Left cardiac atrium (tissue), 4 donors: ENCODE results near the gene PLEKHB1. TPM values are rescaled to one million over a fixed set of nuclear protein-coding genes. Genes with fewer than 3 reads are reported as not detected.

ENCODE experiments used
- ATAC-seq, 2 donors: fragments of 200-7000 bp; cut with Tn5 transposase; one replicate each; pipeline ENCODE4 v1.9.1; 2020; ENCODE audit warnings: mild to moderate bottlenecking in 2 of 2, moderate library complexity in 2 of 2
- DNase-seq: peaks from one replicate; pipeline ENCODE4 v3.0.0-alpha.2; 2020
- intact Hi-C, 2 donors: fragments of 100-400 bp; cut with DNase I; formaldehyde crosslinking; loops; one replicate each; pipeline versions ENCODE4 v1.14.1 to v1.15.1; 2022 to 2023
- total RNA-seq, 2 donors: library from RNA; stranded (reverse); fragmentation: NEBNext Ultra II Directional; extraction: Animal tissue kit (Norgen Biotek cat#: 25700); gene quantifications; one replicate each; pipeline ENCODE4 v1.2.1, GENCODE V29; 2021
- donor health status: DM: no; HTN: yes; CAD: no.
- donor health status: DM: no; HTN: yes; CAD: no; lungs with severe emphysema.
- donor health status: DM: yes; HTN: yes; CAD: no.
- donor health status: Dilated cardiomyopathy.

The PLEKHB1 gene
- total RNA-seq, 2 donors from 2014 or later = 9.9 to 11.2 TPM

DNA sequence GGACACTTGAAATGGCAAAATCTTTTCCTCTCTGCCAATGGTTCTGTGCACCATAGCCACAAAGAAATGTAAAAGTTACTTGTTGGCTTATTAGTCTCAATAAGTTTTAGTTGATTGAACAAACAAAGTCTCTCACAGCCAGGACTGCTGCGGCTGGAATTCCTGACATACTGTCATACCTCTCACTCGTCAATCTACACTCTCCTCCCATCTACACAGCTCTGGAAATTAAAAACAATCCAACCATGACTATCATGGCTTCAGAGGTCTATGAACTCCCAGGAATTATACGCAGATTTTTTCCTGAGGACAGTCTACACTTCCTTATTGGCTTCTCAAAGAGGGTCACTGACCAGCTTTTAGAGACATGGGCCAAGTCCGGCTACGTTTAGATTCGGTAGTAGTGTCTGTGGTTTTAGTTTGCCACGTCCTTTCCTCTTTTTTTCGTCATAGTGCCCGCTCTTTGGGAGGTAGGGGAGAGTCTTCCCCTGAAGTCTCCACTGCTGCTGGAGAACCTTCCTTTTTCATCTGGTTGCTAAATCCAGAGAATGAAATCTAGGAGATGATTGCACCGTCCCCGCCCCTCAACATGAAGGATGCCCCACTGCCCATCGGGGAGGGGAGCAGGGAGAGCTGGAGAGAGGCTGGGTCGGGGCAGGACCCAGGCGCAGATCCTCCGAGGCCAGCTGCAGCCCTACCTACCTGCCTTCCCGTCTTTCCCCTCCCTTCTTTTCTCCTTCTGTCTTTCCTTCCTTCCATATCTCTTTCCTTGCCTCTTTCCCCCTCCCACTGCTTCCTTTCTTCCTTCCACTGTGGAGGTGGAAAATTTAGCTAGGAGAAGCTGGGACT lies 1.0 kb upstream of the PLEKHB1 start:
- DNase-seq (no peak), ATAC-seq (no peak)
- intact Hi-C loops = no loop called here

DNA sequence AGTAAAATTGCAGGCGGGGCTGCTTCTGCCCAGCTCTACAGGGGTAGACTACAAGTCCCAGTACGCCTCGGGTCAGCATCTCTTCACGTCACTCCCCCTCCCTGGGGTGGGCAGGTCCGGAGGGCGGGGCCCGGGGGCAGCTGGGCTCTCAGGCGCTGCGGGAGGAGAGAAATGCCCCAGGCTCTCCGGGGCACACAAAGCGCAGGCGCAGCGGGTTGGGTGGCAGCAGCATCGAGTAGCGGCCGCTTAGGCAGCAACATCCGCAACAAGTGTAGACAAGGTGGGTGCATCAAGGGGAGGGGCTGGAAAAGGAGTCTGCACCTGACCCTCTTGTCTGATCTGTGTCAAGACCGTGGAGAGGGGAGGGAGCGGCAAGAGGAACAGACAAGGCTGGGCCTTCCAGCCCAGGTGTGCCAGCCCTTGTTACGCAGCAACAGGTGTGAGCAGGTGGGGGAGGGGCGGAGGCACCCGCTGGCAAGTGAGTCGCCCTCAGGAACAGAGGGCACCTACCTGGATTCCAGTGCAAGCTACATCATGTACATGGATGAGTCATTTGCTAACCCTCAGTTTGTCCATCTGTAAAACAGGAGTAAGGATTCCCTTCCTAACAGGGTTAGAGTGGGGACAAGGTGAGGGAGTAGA lies 1.2 kb downstream of the PLEKHB1 start:
- intact Hi-C loops = no loop called here
- ATAC-seq (peak; percentile 98 to 99), DNase-seq (peak; percentile 92)

DNA sequence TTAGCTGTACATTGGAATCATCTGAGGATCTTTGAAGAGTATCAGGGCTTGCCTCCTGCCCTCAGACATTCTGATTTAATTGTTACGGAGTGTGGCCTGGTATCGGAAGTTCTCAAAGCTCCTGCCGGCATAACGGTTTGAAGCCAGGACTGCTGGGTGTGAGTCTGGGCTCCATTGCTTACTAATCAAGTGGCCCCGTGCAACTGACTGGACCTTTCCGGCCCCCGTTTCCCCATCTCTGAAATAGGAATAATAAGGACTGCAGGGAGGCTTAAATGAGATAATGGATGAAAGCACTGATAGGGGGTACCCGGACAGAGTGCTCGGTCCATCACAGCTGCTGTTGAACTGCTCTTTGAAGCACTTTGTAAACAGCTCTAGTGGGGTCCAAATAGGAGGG lies 1.7 kb downstream of the PLEKHB1 start:
- no peak for ATAC-seq
- no peak for DNase-seq
- intact Hi-C loops = no loop called here

DNA sequence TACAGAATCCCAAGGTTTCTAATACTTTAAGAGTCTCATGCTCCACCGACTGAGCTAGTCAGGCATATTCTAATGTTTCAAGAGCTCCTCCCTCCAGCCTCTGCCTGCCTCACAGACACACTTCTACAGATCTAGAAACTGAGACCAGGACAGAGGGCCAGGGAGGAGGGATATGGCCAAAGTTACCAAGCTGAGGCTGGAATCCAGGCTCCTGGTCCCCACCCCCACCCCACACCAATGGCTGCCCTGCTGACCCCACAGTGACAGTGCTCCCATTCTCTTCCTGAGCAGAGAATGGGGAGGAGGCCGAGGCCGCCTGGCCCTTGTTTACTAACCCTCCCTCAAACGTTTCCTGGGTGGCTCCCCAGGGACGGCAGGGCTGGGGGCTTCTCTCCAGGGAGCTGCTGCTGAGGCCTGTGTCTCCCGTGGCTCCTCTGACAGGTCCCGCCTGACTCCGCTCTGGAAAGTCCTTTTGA lies 2.2 kb downstream of the PLEKHB1 start:
- ATAC-seq (no peak), DNase-seq (no peak)
- intact Hi-C loops = no loop called here

DNA sequence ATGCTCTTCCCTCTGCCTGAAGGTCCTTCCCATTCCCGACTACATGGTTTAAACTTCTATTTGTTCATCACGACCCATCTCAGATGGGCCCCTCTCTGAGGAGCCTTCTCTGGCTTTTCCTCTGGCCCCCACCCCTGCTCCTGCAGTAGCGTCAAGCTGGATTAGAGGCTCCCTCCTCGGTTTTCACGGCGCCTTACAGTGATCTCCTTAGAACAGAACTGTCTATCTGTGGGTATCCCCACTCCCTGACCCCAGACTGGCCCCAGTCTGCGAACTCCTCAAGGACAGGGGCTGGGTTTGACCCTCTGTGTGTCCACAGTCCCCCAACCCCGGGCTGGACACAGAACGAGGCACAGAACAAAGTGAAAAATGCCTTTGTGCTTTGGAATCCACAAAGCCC lies 2.8 kb downstream of the PLEKHB1 start:
- no peak for DNase-seq
- ATAC-seq = no peak
- intact Hi-C loops = no loop called here

DNA sequence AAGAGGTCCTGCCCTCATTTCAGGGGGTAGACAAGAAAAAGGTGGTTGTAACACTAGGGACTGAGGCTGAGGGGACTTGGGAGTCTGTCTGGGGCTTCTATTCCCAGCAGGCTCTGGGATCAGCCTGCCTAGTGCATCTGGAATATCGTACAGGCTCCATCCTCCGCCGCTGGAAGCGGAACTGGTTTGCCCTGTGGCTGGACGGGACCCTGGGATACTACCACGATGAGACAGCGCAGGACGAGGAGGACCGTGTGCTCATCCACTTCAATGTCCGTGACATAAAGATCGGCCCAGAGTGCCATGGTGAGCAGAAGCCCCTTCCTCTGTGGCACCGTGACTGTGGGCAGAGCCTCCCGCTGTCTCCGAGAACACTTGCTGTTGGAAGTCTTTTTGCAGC lies 4.0 kb downstream of the PLEKHB1 start:
- DNase-seq (no peak), ATAC-seq (no peak)
- intact Hi-C loops = no loop called here

DNA sequence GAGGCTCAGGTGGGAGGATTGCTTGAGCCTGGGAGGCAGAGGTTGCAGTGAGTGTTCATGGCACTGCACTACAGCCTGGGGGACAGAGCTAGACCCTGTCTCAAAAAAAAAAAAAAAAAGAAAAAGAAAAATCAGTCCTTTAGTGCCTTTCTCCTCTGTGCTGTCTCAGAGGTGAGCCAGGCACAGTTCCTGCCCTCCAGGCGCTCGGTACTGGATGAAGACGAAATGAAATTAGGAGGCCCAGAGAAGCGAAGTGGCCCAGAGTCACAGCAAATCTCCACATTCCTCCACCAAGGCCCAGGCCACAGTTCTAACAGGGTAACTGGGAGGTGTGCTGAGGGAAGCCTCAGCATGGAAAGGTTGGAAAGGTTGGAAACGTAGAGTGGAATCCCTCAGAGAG lies 4.9 kb downstream of the PLEKHB1 start:
- ATAC-seq = no peak
- no peak for DNase-seq
- intact Hi-C loops = no loop called here

DNA sequence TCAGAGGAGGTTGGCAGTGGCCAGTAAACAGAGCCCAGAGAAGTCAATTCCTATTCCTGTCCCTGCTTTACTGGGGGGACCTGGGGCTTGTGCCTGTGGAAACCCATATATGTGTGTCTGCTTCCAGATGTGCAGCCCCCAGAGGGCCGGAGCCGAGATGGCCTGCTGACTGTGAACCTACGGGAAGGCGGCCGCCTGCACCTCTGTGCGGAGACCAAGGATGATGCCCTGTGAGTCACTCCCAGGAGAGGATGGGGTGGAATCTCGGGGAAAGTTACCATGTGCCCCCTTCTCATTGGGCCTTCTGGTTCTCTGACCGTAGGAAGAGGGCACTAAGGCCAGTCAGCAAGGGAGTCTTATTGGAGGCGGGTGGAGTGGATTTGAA lies 5.3 kb downstream of the PLEKHB1 start:
- intact Hi-C loops = no loop called here
- ATAC-seq (no peak), DNase-seq (no peak)

DNA sequence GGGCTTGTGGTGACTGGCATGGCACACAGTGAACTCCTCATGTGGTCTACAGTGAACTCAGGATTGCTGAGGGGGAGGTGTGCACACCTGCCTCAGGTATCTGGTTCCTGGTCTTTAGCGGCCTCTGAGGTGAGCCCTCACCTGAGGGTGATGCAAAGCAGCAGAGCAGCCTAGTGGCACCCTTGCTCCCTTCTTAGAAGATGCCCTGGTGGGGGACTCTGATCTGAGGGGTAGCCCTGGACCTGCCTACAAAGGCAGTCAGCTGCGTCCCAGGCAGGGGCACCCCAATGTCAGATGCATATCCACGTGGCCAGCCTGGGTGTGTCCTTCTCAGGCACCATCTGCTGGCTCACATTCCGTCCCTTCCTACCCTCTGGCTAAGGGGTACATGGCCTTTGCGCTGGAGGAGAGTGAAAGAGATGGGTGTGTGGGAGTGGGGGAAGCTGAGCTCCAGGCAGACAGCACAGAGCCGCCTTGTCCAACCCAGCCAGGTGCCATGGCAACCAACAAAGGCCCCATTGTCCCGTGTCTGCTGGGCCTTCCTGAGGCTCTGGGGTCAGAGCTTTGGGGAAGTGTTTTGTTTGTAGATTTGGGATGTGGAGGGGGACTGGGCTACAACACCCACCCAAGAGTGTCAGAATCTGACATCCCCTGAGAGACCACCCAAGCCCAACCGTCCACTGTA lies 5.8 kb downstream of the PLEKHB1 start:
- ATAC-seq (peak in 1 of 2 donors; percentile 19), DNase-seq (no peak)
- intact Hi-C loops = no loop called here

DNA sequence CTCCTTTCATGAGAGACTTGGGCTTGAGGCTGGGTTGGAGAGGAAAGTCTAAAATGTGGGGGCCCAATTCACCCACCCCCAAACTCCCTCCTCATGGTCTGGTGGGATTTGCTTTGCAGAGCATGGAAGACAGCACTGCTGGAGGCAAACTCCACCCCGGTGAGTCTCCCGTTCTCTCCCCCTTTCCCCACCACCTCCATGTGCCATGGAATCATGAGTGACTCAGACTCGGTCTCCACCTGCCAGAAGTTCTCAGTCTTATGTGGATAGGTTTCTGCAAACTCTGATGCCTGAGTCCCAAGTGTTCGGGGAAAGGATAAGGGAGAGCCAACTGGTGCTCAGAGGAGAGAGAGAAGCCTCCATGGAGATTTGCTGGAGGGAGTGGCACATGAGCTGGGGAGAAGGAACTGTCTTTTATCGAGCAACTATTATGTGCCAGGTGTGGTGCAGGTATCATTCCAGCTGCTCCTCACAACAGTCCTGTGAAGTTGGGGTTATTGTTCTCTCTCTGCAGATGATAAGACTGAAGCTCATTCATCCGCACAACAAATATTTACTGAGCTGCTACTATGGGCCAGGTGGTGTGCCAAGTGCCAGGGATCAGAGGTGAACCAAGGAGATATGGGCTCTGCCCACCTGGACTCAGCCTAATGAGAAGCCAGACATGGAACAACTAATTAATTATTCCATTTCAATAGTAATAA lies 6.6 kb downstream of the PLEKHB1 start:
- ATAC-seq = no peak
- intact Hi-C loops = no loop called here
- DNase-seq = no peak

DNA sequence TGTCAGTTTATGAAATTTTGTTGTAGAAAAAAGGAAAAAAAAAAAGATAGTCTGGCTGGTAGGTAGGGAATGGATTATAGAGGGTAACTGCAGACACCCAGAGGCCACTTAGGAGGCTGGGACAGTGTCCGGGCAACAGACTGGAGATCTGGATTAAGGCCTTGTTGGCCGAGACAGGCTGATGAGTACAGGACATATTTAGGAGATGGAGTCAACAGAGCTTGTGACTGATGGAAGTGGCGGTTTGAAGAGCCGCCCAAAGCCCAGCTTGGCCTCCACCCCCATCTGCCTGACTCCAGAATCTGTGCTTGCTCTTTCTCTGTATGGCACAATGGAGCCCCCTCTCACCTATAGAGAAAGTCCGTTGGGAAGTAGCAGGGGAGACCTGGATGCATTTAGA lies 7.6 kb downstream of the PLEKHB1 start:
- intact Hi-C loops = no loop called here
- DNase-seq = no peak
- peak in 1 of 2 donors; percentile 62 for ATAC-seq

DNA sequence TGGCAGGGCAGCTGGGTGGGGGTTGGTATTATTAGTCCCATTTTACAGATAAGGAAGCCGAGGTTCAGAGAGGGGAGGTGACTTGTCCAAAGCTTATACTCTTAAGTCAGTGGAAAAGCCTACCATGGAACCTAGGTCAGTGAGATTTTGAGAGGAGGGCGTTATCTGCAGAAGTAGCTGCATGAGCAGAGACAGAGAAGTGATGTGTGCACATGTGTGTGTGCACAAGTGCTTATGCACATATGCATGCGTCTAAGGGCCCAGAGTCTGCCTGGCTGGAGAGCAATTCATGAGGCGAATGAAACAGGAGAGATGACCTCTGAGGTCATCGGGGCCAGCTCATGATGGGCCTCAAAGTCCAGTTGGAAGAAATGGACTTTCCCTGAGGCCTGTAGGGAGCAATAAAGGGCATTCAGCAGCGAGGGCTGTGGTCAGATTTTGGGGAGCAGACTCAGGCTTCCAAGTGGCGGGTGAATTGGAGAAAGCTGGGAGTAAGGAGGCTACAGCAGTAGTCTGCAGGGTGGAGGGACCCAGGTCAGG lies 8.2 kb downstream of the PLEKHB1 start:
- no peak for ATAC-seq
- intact Hi-C loops = loop anchor here in 1 of 2 donors (5.0 kb wide), 1 partner anchor 247 kb away; no protein-coding TSS in a partner anchor

DNA sequence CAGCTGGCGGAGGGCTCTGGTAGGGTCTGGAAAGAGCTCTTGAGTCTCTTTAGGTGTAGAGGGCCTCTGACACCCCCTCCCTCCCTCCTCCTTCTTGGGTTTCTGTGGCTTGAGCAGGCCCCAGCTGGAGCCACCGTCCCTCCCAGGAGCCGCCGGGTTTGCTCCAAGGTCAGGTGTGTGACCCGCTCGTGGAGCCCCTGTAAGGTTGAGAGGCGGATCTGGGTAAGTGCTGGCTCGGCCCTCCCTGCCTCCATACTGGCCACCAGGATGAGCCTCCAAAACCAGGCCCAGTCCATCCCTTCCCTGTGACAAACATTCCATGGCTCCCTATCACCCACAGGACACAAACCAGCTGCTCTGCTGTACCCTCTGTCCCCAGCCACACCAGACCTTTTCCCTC lies 9.3 kb downstream of the PLEKHB1 start:
- ATAC-seq = no peak
- intact Hi-C loops = loop anchor here in 1 of 2 donors (5.0 kb wide), 1 partner anchor 248 kb away; no protein-coding TSS in a partner anchor
- no peak for DNase-seq

More for the DNA sequence above, 8.2 kb downstream of the PLEKHB1 start:
- DNase-seq = no peak

DNA sequence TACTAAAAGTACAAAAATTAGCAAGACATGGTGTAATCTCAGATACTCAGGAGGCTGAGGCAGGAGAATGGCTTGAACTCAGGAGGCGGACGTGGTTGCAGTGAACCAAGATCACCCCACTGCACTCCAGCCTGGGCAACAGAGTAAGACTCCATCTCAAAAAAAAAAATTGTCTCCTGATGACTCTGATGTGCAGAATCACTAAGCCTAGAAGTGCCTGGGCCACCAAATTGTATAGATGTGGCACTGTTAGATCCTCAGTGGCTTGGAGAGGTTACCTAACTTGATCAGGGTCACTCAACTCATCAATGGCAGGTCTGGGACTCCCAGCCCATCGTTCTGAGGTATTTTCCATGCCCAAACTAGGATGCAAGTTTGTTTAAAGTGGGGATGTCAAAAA lies 10.6 kb downstream of the PLEKHB1 start:
- intact Hi-C loops = loop anchor here in 1 of 2 donors (5.0 kb wide), 1 partner anchor 250 kb away; no protein-coding TSS in a partner anchor
- DNase-seq (no peak), ATAC-seq (no peak)

DNA sequence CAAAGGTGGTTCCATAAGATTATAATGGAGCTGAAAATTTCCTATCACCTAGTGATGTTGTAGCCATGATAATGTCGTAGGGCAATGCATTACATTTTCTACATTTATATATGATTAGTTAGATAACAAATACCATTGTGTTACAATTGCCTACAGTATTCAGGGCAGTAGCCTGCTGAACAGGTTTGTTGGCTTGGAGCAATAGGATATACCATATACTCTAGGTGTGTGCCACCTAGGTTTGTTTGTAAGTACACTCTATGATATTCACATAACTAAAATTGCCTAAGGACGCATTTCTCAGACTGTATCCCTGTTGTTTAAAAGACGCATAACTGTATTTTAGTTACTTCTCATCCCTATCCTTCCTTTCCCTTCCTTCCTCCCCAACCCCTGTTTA lies 13.6 kb downstream of the PLEKHB1 start:
- intact Hi-C loops = loop anchor here (2.0 to 5.0 kb wide), 5 partner anchors 33 to 308 kb away; no protein-coding TSS in a partner anchor
- ATAC-seq (no peak), DNase-seq (no peak)

DNA sequence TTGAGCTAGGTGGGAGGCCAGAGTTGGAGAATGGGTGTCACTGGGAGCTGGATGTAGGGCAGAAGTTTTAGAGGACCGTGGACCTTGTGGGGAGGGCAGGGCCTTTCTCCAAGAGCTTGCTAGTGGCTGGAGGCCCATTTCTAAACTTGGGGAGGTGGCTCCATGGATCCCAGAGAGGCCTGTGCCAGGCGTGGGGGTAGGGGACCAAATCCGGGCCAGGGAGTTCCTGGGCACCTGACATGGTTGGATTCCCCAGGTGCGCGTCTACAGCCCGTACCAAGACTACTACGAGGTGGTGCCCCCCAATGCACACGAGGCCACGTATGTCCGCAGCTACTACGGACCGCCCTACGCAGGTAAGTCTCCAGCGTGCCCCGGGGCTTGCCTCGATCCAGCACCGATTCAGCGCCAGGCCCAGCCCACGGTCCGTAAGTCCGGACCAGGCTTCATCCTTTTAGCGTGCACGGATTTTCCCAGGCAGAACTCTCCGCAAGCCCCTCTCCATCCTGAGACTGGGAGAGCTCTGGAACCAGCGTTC lies 14.2 kb downstream of the PLEKHB1 start:
- peak in 1 of 2 donors; percentile 2 for ATAC-seq
- no peak for DNase-seq
- intact Hi-C loops = loop anchor here (2.0 to 5.0 kb wide), 4 partner anchors 33 to 308 kb away; no protein-coding TSS in a partner anchor

DNA sequence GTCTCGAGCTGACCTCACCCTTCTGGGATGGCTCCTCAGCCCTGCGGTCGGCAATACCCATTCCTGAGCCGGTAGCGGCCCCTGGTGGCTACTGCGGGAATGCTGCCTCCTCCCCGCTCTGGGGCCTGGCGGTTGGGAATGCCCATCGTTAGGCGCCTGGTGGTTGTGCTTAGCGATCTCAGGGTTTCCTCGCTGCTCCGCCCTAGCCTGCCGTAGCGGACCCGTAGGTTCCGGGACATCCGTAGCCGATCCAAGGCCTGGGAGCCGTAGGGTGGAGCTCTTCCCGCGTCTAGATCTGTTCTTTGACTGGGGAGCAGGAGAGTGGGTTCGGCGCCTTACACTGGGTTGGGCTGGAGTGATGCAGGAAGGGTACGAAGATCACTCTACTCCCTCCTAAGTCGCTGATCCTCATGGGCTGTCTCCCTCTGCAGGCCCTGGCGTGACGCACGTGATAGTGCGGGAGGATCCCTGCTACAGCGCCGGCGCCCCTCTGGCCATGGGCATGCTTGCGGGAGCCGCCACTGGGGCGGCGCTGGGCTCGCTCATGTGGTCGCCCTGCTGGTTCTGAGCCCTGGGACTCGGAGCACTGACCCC lies 14.8 kb downstream of the PLEKHB1 start:
- intact Hi-C loops = loop anchor here (2.0 to 5.0 kb wide), 4 partner anchors 34 to 309 kb away; no protein-coding TSS in a partner anchor
- ATAC-seq (peak; percentile 96 to 97), DNase-seq (peak; percentile 91)
